Medulla oblongata (tissue), 1 donor: ENCODE data around the gene EFEMP2.

Source experiments
- DNase-seq: peaks from one replicate; pipeline ENCODE4 v3.0.0-alpha.2; 2015; ENCODE audit errors: extremely low spot score

EFEMP2 gene

DNA sequence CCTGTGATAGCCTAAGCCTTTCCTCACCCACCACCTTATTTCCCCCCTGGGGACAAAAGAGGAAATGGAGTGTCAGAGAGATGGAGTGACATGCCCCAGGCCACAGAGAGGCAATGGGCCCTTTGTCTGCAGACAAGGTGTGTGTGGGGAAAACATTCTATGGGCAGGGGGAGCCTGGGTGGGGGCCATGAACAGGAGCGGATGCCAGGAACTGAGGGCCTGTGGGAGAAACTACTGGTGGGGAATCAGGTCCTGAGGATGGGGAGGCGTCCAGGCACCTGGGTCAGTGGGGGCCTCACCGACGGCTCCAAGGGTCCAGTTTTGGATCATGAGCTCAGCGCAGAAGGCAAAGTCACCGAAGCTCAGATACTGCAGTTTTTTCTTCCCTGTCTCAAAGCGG lies 12.6 kb upstream of the EFEMP2 start:
- no peak for DNase-seq

DNA sequence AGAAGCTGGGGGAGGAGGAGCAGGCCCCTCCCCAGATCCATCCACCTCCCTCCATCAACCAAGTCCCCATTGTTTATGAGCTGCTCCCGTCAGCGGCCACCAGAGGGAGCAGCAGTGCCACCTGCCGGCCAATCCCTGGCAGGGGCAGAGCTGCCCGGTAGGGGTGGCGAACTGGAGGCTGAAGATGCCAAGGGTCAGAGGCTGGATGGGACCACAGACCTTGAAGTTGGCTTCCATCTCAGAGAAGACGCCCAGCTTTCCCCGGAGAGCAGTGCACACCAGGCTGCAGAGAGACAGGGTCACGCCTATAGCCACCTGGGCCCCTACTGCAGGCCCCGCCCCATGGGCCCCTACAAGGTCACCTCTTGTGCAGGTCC lies 12.1 kb upstream of the EFEMP2 start:
- DNase-seq, result peak; percentile 86

DNA sequence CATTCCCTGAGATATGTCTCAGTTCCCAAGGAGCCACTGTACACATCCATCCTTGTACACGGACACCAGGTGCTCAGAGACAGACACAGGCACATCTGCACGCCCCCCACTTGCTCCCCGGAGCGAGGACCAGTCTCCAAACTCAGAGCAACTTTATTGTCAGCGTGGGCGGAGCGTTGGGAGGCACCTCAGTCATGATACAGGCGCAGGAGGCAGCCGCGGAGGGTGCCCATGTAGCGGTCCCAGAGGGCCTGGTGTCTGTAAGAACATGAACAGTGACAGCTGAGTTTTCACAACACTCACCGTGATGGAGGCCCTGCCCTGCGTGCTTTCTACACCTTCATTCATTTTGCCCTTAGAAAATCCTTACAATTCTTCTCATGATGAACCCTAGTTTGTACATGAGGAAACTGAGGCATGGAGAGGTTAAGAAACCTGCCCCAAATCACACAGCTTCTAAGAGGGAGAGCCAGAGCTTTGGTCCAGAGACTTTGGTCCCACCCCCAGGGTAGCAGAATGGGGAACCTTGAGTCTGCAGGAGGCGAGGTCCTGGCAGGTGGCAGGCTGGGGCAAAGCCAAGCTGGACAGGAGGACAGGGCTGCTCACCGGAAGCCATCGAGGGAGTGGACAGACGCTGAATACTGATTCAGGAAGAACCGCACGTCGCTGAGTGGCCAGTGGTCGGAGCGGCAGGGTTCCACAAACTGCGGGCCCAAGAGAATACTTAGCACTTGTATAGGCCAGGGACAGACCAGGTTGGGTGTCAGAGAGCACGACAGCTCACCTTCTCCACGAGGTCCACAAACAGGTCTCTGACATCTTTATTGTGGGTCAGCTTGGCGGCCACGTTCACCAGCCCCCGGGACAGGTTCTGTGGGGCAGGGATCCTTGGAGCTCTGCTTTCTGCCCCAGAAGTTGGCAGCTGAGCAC lies 11.5 kb upstream of the EFEMP2 start:
- no peak for DNase-seq

DNA sequence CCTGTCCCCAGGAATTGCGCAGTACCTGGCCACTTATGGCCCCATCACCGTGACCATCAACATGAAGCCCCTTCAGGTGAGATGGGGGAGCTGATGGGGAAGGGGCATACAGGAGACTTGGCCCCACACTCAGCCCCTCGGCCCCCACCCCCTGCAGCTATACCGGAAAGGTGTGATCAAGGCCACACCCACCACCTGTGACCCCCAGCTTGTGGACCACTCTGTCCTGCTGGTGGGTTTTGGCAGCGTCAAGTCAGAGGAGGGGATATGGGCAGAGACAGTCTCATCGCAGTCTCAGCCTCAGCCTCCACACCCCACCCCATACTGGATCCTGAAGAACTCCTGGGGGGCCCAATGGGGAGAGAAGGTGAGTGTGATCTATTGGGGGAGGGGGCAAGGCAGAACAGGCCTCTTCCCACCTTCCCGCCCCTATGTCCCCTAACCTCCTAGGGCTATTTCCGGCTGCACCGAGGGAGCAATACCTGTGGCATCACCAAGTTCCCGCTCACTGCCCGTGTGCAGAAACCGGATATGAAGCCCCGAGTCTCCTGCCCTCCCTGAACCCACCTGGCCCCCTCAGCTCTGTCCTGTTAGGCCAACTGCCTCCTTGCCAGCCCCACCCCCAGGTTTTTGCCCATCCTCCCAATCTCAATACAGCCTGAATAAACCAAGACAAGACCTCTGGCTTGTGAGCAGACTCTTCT lies 10.6 kb upstream of the EFEMP2 start:
- DNase-seq, result no peak

DNA sequence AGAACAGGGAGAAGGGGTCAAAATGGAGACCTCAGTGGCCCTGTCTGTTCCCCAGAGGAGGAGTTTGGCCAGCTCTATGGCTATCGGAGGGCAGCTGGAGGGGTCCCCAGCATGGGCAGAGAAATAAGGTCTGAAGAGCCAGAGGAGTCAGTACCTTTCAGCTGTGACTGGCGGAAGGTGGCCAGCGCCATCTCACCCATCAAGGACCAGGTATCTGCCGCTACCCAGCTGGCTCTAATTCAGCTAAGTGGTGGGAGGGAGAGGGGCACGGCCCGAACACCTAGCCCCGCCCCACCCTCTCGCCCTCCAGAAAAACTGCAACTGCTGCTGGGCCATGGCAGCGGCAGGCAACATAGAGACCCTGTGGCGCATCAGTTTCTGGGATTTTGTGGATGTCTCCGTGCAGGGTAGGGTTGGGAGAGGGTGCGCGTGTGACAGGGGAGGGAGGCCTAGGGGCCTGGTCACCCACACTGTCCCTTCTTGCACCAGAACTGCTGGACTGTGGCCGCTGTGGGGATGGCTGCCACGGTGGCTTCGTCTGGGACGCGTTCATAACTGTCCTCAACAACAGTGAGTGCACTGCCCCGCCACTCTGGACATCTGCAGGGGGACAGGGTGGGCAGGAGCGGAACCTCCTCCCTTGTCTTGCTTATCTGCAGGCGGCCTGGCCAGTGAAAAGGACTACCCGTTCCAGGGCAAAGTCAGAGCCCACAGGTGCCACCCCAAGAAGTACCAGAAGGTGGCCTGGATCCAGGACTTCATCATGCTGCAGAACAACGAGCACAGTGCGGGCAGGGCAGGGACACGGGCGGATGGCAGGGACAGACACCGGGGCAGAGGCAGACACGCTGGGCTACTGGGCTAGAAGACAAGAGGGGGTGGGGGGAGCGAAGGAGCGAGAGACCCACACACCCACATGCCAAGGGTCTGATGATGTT lies 9.8 kb upstream of the EFEMP2 start:
- DNase-seq, result no peak

DNA sequence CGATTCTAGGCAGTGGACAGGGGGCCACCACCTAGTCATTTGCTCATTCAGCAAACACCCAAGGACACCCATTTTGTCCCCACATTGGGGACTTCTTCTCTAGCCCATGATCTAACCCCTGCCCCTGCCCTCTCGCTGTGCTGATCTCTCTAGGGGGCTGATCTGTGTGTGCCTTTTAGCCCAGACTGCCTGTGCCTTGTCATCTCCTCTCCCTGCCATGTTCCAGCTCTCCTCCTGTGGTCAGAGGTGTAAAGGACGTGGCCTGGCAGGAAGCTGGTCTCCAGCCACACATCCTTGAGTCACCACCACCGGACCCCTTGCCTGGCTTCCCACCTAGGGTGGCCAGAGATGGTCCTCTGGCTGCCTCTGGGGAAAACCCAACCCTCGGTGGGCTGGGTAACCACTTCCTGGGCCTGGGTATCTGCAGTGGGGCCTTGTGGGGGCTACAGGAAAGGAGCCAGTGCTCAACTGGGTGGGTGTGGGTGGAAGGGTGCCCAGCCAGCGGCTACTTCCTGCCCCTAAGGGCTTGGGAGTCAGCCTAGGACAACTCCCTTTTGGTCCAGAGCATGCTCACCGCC lies 8.3 kb upstream of the EFEMP2 start:
- no peak for DNase-seq

DNA sequence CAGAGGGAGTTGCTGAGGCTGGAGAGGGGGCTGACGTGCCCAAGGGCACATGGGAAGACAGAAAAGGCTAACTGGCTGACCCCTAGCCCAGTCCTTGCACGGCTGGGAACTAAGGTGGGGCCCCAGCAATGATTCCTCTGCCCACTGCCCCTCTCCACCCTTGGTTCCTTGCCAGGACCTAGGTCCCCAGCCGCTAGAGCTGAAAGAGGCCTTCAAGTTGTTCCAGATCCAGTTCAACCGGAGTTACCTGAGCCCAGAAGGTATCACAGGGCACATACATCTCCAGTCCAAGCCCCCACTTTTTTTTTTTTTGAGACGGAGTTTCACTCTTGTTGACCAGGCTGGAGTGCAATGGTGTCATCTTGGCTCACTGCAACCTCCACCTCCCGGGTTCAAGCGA lies 7.4 kb upstream of the EFEMP2 start:
- DNase-seq, result no peak

DNA sequence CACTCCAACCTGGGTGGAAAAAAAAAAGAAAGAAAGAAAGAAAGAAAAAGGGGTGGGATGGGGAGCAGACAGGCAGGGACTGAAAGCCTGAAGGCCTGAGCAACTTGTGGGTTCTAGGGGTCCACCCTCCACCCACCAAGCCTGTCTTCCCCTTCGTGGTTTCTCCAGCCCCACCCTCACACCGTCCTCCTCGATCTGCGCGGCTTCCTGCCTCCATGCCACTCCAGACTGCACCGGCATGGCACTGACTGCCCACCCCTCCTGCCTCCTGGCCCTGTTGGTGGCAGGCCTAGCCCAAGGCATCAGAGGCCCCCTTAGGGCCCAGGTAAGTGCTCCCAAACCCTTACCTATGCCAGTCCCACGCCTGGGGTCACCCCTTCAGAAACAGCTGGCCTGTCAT lies 7.0 kb upstream of the EFEMP2 start, which contains the start of gene CTSW:
Gene CTSW, plus strand, starts transcription at position 221 of the 400 bp plus-strand sequence. Its CDS starts 18 bp downstream, at position 239.
- DNase-seq, result no peak

DNA sequence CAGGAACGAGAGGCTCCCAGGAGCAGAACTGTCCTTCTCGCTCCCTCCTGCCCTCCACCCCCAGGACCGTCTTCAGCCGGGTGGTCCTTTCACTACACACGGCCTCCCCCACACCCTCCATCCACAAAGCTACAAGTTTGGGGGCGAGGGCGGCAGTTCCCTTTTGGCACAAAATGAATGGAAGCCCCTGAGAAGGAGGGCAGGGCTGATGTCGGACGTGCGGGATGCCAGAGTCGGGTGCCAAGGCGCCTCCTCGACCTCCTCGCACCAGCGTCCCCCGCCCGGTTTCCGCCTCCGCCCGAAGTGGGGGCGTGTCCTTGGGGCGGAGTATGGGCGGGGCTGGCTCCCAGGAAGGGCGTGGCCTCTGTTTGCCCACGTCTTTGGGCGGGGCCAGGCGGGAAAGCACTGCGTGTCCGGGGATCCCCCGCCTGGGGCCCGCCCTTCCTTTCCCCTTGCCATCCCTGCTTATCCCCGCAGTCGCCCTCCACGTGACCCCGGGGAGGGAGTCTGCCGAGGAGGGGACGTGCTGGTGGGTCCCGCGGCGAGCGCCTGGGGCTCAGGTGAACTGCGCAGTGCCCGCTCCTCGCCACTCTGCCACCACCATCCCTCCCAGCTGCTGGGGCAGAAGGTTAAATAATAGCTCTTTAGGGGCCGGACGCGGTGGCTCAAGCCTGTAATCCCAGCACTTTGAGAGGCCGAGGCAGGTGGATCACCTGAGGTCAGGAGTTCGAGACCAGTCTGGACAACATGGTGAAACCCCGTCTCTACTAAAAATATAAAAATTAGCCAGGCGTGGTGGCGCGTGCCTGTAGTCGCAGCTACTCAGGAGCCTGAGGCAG lies 937 bp upstream of the EFEMP2 start:
- peak; percentile 94 for DNase-seq

DNA sequence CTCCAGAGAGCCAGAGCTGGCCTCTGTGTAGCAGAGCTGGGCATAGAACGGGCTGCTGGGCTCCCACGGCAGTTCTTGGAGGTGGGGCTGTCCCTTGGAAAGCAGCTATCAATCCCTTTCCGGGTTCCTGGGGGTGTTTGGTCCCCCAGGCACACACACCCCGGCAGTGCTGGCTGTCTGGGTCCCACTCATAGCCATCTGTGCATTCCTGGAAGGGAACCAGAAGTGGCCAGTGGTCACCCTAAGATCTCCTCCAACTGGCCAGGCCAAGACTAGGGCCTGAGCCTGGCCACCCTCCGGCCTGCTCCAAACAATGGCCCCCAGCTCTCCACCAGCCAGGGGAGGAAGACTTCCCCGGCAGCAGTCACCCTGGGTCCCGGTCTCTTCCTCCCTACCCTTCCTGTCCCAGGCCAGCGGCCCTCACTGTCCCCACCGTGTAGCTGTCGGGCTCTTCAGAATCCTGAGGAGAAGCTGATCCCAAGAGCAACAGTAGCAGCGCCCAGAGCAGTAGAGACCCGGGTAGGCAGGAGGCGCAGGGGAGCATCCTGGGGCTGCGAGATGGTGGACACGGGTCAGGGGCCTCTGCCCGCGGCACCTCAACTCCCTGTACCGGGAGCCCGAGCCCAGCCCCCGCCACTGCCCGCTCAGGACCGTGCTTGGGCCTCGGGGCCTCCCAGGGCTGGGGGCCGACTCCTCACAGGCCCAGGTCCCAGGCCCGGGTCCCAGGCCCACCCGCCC lies 620 bp downstream of the EFEMP2 start:
- no peak for DNase-seq

DNA sequence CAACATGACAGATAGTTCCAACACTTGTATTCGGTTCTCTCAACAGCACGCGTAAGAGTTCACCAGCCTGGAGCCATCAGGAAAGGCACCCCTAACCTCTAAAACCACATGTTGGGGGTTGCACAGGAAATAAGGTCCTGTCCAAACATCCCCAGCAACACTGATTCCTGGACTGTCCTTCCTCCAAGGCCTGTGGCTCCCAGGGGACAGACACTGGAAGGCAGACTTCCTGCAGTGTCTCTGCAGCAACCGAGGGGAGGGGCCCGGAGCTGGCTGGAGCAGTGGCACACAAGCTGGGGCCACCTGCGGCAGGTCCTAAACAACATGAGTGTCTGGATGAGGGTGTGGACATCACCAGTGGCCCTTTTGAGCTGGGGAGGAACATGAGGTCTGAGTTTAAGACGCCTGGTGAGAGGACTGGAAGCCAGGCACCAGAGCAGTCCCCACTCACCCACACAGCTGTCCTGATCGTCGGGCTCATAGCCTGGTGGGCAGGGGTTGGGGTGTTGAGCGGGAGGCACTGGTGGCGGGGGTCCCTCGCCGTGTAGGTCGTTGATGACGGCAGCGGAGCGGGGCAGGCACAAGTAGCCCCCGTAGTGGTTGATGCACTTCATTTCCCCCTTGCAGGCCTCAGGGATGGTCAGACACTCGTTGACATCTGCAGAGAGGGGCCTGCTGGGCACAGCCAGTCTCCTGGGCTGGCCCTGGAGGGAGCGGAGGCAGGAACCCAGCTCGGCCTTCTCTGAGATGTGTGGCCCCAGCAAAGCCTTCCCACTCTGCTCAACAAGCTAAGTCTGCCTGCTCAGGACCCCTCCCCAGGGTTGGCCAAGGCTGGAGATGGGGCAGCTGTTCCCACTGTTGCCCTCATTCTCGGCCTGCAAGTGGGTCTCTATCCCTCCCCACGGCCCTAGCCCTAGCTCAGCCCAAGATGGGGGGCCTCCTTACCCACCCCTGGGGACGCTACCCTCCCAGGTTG lies 1.6 kb downstream of the EFEMP2 start:
- DNase-seq, result no peak

DNA sequence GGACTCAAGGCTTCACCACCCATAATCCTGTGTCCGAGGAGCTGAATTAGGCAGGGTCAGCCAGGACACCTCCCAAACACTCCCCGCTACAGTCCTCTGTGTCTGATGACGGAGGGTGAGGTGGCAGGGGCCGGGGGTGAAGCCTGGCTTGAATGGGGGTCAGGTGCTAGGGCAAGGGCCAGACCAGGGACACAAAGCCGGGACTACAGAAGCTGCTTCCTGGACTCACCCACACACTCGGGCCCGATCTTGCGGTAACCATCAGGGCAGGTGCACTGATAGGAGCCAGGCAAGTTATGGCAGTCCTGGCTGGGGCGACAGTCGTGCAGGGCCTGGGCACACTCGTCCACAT lies 2.3 kb downstream of the EFEMP2 start:
- no peak for DNase-seq

DNA sequence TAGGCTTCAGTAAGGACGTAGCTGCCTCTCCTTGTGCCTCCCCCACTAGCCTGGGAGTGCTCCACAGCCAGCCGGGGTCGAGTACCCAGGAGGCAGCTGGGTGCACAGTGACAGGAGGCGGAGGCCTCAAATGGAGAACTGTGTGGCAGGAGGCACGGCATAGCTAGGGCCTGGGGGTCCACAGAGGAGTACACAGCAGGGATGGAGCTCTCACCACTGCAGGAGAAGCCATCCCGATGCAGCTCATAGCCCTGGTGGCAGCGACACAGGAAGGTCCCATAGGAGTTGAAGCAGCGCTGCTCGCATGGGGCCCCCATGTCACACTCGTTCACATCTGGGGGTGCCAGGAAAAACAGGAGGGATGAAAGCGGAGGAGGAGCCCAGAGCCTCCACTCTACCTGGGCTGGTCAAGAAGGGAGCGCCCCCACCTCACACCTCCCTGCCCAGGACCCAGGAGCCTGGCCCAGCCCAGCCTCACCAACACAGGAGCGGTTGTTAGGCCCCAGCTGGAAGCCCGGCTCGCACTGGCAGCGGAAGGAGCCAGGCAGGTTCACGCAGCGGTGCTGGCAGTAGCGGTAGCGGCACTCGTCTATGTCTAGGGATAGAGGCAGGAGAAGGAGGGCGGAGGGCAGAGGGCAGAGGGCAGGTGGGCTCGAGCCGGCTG lies 2.8 kb downstream of the EFEMP2 start:
- DNase-seq, result no peak

DNA sequence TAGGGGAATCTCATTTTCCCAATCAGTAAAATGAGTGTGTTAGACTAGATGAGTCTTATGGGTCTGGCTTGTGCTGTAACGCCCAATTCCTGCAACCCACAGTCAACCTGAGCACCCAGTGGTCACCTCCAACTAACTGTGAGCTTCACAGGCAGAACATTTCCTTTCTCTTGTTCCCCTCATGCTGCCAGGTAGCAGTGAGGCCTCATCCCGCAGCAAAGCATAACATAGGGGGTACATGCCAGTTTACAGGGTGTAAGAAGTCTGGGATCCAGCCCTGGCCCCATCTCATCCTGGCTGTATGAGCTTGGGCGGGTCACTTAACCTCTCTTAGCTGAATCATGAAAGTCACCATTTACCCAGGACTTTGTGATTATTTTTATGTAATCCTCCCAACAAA lies 3.7 kb downstream of the EFEMP2 start:
- DNase-seq, result no peak

DNA sequence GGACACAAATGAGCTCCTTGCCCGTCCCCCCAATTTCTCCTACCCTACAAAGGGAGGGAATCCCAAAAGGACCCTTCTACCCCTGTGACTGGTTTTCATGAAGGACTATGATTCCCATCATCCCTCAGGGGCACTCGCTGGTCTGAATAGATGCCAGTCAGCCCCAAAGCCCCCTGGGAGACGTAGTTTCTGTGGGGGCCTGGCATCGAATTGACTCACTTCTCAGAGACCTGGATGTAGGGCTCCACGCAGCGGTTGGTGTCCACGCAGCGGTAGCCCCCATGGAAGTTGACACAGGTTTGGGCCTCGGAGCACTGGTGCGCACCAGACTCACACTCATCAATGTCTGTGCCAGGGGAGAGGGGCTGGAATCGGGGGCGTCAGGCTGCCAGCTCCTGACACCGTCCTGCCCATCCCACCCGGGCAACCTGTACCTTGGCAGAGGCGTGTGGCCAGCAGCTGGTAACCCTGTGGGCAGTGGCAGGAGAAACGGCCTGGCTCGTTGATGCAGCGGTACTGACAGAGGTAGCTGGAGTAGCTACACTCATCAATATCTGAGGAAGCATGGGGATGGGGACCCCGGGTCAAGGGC lies 4.4 kb downstream of the EFEMP2 start:
- DNase-seq, result peak; percentile 38

DNA sequence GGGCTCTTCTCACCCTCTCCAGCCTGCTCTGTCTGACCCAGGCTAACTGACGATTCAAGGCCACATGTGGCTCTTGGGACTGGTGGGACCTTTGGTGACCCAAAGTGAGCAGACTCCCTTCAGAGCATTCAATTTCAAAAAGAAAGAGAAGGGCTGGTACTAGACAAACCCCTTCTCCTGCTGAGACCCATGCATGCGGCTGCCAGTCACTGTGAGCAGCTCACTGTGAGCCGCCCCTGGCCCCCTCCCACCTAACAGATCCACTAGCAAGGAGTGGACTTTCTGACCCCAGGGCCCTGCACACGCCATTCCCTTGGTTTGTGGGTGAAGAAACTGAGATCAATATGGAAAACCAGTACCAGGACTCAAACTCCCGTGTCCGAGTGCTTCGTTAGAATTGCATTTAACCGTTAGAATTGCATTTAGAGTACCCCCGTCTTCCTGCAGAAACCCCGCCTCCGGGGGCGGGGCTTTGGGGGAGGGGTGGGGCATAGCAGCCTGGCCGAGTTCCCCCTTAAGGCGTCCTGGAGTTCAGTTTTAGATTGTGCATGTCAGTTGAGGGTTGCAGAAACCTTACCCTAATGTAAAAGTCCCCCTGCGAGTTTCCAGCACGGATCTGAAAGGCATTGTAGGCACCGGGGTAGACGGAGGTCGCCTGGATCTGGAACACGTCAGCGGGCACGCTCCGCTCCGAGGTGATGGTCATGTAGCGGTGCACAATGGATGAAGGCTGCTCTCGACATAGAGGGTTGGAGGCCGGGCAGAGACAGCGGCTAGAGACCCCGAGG lies 5.1 kb downstream of the EFEMP2 start:
- DNase-seq, result no peak
